ENCODE data around the gene BRIP1.
A peak's percentile ranks its signal among the peaks of the same experiment; 100 is the strongest.
"Not testable (repeated sequence)": the region's sequence is repeated elsewhere in the genome, so short reads cannot be mapped to it uniquely, and the experiment has no call there.

The BRIP1 gene

GRCh38 chr17:61862975-61863800, at the start of gene BRIP1:
TSS of gene BRIP1 (minus strand) at chr17:61863528. CDS start at chr17:61861539, 1,989 bp downstream.
- peak; percentile 95 for DNase-seq (ENCODE audit: low spot score)

GRCh38 chr17:61908292-61909037, 45.1 kb upstream of the BRIP1 start:
- DNase-seq (ENCODE audit: low spot score), result no peak

- no peak for DNase-seq (ENCODE audit: low spot score)
Measured at GRCh38 chr17:61907361-61907760, 44.0 kb upstream of the BRIP1 start.

- peak; percentile 7 for DNase-seq (ENCODE audit: low spot score)
Measured at GRCh38 chr17:61904094-61904710, 40.9 kb upstream of the BRIP1 start.

- DNase-seq (ENCODE audit: low spot score), result no peak
Measured at GRCh38 chr17:61903251-61903650, 39.9 kb upstream of the BRIP1 start.

- no peak for DNase-seq (ENCODE audit: low spot score)
Measured at GRCh38 chr17:61897548-61898180, 34.3 kb upstream of the BRIP1 start.

- no peak for DNase-seq (ENCODE audit: low spot score)
Measured at GRCh38 chr17:61895391-61895790, 32.1 kb upstream of the BRIP1 start.

GRCh38 chr17:61894310-61894709, 31.0 kb upstream of the BRIP1 start:
- DNase-seq (ENCODE audit: low spot score), result not testable (repeated sequence)

- not testable (repeated sequence) for DNase-seq (ENCODE audit: low spot score)
Measured at GRCh38 chr17:61887733-61888132, 24.4 kb upstream of the BRIP1 start.

- not testable (repeated sequence) for DNase-seq (ENCODE audit: low spot score)
Measured at GRCh38 chr17:61885865-61886264, 22.5 kb upstream of the BRIP1 start.

GRCh38 chr17:61884864-61885263, 21.5 kb upstream of the BRIP1 start:
- DNase-seq (ENCODE audit: low spot score), result no peak

GRCh38 chr17:61880589-61881102, 17.3 kb upstream of the BRIP1 start:
- no peak for DNase-seq (ENCODE audit: low spot score)

- DNase-seq (ENCODE audit: low spot score), result no peak
Measured at GRCh38 chr17:61878984-61879612, 15.8 kb upstream of the BRIP1 start.

GRCh38 chr17:61878520-61878919, 15.2 kb upstream of the BRIP1 start:
- DNase-seq (ENCODE audit: low spot score), result no peak

- DNase-seq (ENCODE audit: low spot score), result no peak
Measured at GRCh38 chr17:61877837-61878236, 14.5 kb upstream of the BRIP1 start.

GRCh38 chr17:61875804-61876203, 12.5 kb upstream of the BRIP1 start:
- no peak for DNase-seq (ENCODE audit: low spot score)

- DNase-seq (ENCODE audit: low spot score), result no peak
Measured at GRCh38 chr17:61875285-61875684, 12.0 kb upstream of the BRIP1 start.

GRCh38 chr17:61874075-61874474, 10.7 kb upstream of the BRIP1 start:
- no peak for DNase-seq (ENCODE audit: low spot score)

GRCh38 chr17:61872099-61872498, 8.8 kb upstream of the BRIP1 start:
- no peak for DNase-seq (ENCODE audit: low spot score)

GRCh38 chr17:61869138-61869537, 5.8 kb upstream of the BRIP1 start:
- DNase-seq (ENCODE audit: low spot score), result no peak

- no peak for DNase-seq (ENCODE audit: low spot score)
Measured at GRCh38 chr17:61868074-61868473, 4.7 kb upstream of the BRIP1 start.

GRCh38 chr17:61867033-61867432, 3.7 kb upstream of the BRIP1 start:
- DNase-seq (ENCODE audit: low spot score), result no peak

Data from AG08396 (cell line).